HPDE6-E6E7 (cell line): ENCODE data around the gene ACOT4.
"Not testable (repeated sequence)": the region's sequence is repeated elsewhere in the genome, so short reads cannot be mapped to it uniquely, and the experiment has no call there.

ENCODE experiments used
- DNase-seq: peaks from one replicate; pipeline ENCODE4 v3.0.0; 2011; ENCODE audit warnings: missing footprints; ENCODE audit errors: extremely low spot score

The ACOT4 gene

GRCh38 chr14:73577214-73577613, 14.5 kb upstream of the ACOT4 start:
- DNase-seq = not testable (repeated sequence)

GRCh38 chr14:73582102-73582979, 9.3 kb upstream of the ACOT4 start:
- DNase-seq = not testable (repeated sequence)

DNA sequence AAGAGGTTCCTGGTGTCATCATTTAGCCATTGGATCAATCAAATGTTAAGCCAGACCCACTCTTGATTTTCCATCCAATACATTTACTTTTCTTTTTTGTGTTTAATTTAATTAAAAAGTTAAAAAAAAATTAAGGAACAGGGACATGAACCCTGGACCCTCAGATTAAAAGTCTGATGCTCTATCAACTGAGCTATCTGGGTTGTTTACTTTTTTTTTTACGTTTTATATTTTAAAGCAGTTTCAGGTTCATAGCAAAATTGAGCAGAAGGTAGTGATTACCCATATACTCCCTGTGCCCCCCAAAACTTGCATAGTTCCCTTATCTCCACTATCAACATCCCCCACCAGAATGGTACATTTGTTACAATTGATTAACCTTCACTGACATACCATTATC, 3.0 kb upstream of the ACOT4 start:
- DNase-seq = no peak

GRCh38 chr14:73589116-73589515, 2.6 kb upstream of the ACOT4 start:
- DNase-seq = no peak

DNA sequence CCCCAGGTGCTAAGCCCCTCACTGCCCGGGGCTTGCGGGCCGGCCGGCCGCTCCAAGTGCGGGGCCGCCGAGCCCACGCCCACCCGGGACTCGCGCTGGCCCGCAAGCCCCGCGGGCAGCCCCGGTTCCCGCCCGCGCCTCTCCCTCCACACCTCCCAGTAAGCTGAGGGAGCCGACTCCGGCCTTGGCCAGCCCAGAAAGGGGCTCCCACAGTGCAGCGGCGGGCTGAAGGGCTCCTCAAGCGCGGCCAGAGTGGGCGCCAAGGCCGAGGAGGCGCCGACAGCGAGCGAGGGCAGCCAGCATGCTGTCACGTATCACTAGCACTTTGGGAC, 1.0 kb upstream of the ACOT4 start:
- not testable (repeated sequence) for DNase-seq

GRCh38 chr14:73594491-73594890, 2.8 kb downstream of the ACOT4 start:
- DNase-seq = no peak

GRCh38 chr14:73599499-73599898, 7.8 kb downstream of the ACOT4 start:
- DNase-seq = no peak

DNA sequence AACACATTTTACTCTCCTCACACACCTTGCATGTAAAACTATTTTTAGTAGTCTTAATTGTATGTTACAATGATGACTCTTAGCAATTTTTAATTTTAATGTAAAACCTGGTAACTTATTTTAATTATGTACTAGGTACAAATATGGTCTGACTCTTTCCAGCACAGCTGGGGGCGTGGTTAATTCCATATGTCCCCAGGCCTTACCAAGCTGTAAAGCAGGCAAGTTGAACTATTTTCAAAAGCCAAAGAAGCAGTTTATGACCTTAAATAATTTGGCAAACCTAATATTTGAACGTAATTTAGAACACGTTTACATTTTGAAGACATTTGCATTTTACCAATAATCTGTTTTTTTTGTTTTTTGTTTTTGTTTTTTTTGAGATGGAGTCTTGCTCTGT, 11.3 kb downstream of the ACOT4 start:
- DNase-seq = no peak

DNA sequence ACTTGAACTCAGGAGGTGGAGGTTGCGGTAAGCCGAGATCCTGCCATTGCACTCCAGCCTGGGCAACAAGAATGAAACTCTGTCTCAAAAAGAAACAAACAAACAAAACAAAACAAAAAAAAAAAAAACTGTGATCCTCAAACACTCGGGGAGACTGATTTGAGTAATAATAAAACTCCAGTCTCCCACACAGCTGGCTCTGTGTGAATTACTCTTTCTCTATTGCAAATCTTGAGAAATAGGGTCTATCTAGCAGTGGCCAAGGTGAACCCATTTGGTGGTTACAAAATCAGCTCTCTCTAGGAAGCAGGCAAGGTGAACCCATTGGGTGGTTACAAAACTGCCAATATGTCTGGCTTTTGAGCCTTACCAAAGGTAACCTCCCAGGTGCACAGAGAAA, 14.6 kb downstream of the ACOT4 start:
- DNase-seq = no peak

- DNase-seq = no peak
Observed at GRCh38 chr14:73607241-73607640, 15.6 kb downstream of the ACOT4 start.

DNA sequence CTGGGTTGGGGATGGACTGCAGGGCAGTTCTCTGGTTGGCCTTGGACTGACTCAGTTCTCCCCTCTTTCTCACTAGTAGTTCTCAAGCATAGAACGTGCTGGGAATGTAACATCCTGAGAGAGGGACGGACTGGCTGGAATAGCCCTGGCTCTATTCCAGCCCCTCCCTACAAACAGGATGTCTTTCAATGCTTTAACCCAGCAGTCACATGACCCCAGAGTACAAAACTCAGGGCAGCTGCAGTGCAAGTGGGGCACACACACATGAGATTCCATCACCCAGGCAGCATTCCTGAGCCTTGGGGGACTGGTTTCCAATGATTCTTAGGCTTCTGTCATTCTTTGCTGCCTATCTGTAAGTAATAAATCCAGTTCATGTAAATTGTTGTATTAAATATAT, 19.0 kb downstream of the ACOT4 start:
- DNase-seq = no peak

DNA sequence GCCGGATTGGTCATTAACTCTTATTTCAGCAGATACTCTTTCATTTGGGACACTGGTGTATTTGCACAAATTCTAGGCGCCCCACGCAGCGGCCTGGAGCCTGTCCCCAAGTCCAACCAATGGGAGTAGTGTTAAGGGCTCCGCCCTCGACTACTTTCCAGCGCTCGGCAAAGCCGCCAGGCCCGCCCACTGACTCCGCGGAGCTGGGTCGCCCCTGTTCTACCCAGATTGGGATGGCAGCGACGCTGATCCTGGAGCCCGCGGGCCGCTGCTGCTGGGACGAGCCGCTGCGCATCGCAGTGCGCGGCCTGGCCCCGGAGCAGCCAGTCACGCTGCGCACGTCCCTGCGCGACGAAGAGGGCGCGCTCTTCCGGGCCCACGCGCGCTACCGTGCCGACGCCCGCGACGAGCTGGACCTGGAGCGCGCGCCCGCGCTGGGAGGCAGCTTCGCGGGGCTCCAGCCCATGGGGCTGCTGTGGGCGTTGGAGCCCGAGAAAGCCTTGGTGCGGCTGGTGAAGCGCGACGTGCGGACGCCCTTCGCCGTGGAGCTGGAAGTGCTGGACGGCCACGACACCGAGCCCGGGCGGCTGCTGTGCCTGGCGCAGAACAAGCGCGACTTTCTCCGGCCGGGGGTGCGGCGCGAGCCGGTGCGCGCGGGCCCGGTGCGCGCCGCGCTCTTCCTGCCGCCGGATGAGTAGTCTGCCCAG, 20.8 kb downstream of the ACOT4 start, which contains the start of gene ACOT6:
Gene ACOT6, plus strand, starts transcription at position 179 of the 707 bp plus-strand sequence. Its CDS starts 55 bp downstream, at position 234.
- DNase-seq = peak; percentile 71

GRCh38 chr14:73613046-73613383, 21.3 kb downstream of the ACOT4 start:
- DNase-seq = no peak

GRCh38 chr14:73613419-73613963, 21.8 kb downstream of the ACOT4 start:
- no peak for DNase-seq

GRCh38 chr14:73616831-73617230, 25.2 kb downstream of the ACOT4 start:
- no peak for DNase-seq

GRCh38 chr14:73619524-73619923, 27.9 kb downstream of the ACOT4 start:
- no peak for DNase-seq

- DNase-seq = no peak
Observed at GRCh38 chr14:73620268-73620667, 28.6 kb downstream of the ACOT4 start.

GRCh38 chr14:73623504-73624054, 31.9 kb downstream of the ACOT4 start:
- DNase-seq = no peak

GRCh38 chr14:73625706-73626105, 34.0 kb downstream of the ACOT4 start:
- DNase-seq = no peak

DNA sequence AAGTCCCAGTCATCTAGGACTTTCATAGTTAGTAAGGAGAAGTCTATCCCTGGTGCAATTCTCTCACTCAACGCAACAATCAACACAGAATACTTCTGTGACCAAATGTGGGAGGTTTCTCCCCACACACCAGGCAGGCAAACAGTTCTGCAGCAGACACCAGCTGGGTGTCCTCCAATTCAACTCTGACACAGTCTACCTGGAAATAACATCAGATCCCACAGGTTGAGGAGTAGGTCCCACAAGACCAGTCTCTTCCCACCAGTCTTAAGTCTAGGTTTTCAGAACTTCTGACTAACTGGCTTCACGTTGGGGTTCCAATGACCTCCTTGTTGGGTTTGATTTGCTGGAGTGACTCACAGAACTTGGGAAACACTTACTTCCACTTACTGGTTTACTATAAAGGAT, 35.5 kb downstream of the ACOT4 start:
- no peak for DNase-seq

- DNase-seq = no peak
Observed at GRCh38 chr14:73630009-73630780, 38.5 kb downstream of the ACOT4 start.
